PC-3 (cell line): ENCODE measurements around the gene FYN. TPM values are rescaled to one million over a fixed set of nuclear protein-coding genes. Genes with fewer than 3 reads are reported as not detected.

Source experiments
- ATAC-seq: fragments of 200-7000 bp; cut with Tn5 transposase; 2 replicates; pipeline ENCODE4 v1.9.1; 2020; ENCODE audit warnings: mild to moderate bottlenecking, moderate library complexity
- BruUV-seq: library from RNA; stranded (reverse); fragments of 400-500 nt; replicated peaks from 2 replicates; lab custom pipeline; 2021; lab: Mats Ljungman, UMichigan
- CTCF ChIA-PET: fragments of 300-600 bp; sonication (Branson Sonifier 250); formaldehyde crosslinking; loops from one replicate; lab custom pipeline; 2022; ENCODE audit warnings: antibody characterized with exemption; lab: Charles Lee
- POLR2A ChIA-PET: fragments of 300-600 bp; sonication (Branson Sonifier 250); formaldehyde crosslinking; loops from one replicate; lab custom pipeline; 2022; ENCODE audit warnings: antibody characterized with exemption; ENCODE audit not compliant: unreplicated experiment; lab: Charles Lee
- DNase-seq: peaks from one replicate; pipeline ENCODE4 v3.0.0-alpha.2; 2015
- H2AFZ ChIP-seq: fragments of 300-600 bp; sonication (generic); 2 replicates; pipeline ENCODE4 v1.6.0; 2016; ENCODE audit warnings: antibody characterized with exemption, low read length
- H3F3A ChIP-seq: fragments of 300-600 bp; sonication (generic); one replicate; pipeline ENCODE4 v1.6.0; 2017; ENCODE audit warnings: antibody characterized with exemption, low read length, control low read depth, mild to moderate bottlenecking; ENCODE audit not compliant: unreplicated experiment
- H3K27ac ChIP-seq: fragments of 300-600 bp; sonication (generic); 2 replicates; pipeline ENCODE4 v1.5.1; 2016; ENCODE audit warnings: mild to moderate bottlenecking, low read length
- H3K27me3 ChIP-seq: fragments of 300-600 bp; sonication (generic); 2 replicates; pipeline ENCODE4 v1.6.1; 2016; ENCODE audit warnings: low read length, mixed read lengths
- H3K36me3 ChIP-seq: fragments of 300-600 bp; sonication (generic); 2 replicates; pipeline ENCODE4 v1.6.1; 2016; ENCODE audit warnings: low read depth, mixed run types, low read length, mixed read lengths
- H3K4me1 ChIP-seq: fragments of 300-600 bp; sonication (generic); 2 replicates; pipeline ENCODE4 v1.5.1; 2016; ENCODE audit warnings: low read length; ENCODE audit not compliant: insufficient read depth
- H3K4me2 ChIP-seq: fragments of 300-600 bp; sonication (generic); 2 replicates; pipeline ENCODE4 v1.6.0; 2016; ENCODE audit warnings: low read length
- H3K4me3 ChIP-seq: fragments of 300-600 bp; sonication (generic); 2 replicates; pipeline ENCODE4 v1.5.1; 2016; ENCODE audit warnings: mild to moderate bottlenecking, low read length, mixed read lengths
- H3K79me2 ChIP-seq: fragments of 300-600 bp; sonication (generic); 2 replicates; pipeline ENCODE4 v1.6.1; 2017; ENCODE audit warnings: low read length, mixed read lengths
- H3K9ac ChIP-seq: fragments of 300-600 bp; sonication (generic); 2 replicates; pipeline ENCODE4 v1.6.0; 2016; ENCODE audit warnings: mild to moderate bottlenecking, low read length
- H3K9me2 ChIP-seq: fragments of 300-600 bp; sonication (generic); replicated peaks from 2 replicates; pipeline ENCODE4 v1.6.1; 2016; ENCODE audit warnings: mixed run types, low read length, mixed read lengths
- H3K9me3 ChIP-seq: fragments of 300-600 bp; sonication (generic); 2 replicates; pipeline ENCODE4 v1.6.1; 2016; ENCODE audit warnings: low read length, mixed read lengths
- H4K20me1 ChIP-seq: fragments of 300-600 bp; sonication (generic); 2 replicates; pipeline ENCODE4 v1.6.1; 2016; ENCODE audit warnings: low read length, mixed read lengths
- CTCF ChIP-seq: fragments of 300-600 bp; sonication (generic); conservative IDR thresholded peaks from 2 replicates; pipeline ENCODE4 v1.5.1; 2017; ENCODE audit warnings: antibody characterized with exemption, low read depth, mild to moderate bottlenecking, low read length
- EZH2 ChIP-seq: fragments of 300-600 bp; sonication (generic); IDR thresholded peaks from one replicate; pipeline ENCODE4 v1.6.1; 2017; ENCODE audit warnings: antibody characterized with exemption, mild to moderate bottlenecking, low read length; ENCODE audit not compliant: unreplicated experiment
- EZH2phosphoT487 ChIP-seq: fragments of 300-600 bp; sonication (generic); IDR thresholded peaks from 2 replicates; pipeline ENCODE4 v1.6.1; 2018; ENCODE audit warnings: mild to moderate bottlenecking, antibody characterized with exemption, low read length, borderline replicate concordance
- intact Hi-C: fragments of 100-400 bp; cut with micrococcal nuclease; formaldehyde crosslinking; loops from 2 replicates; pipeline ENCODE4 v1.9.0; 2023
- total RNA-seq: library from RNA; depleted of rRNA; stranded (reverse); fragments of >200 nt; gene quantifications from 2 replicates; pipeline ENCODE4 v1.2.3, GENCODE V29; 2014

FYN gene
- total RNA-seq, 1 experiment from 2014 or later = 27.6 TPM

- Histone ChIP-seq H3K9me3 (no peaks in the 10 kb centered on the region), H3K27me3 (no peaks in the 10 kb centered on the region), H3K4me2 (no peak overlapping the region), H3K27ac (no peak overlapping the region), H2AFZ (no peak overlapping the region), H3K9me2 (no peaks in the 10 kb centered on the region), H3K9ac (no peak overlapping the region), H4K20me1 (no peaks in the 10 kb centered on the region), H3K4me1 (no peaks in the 10 kb centered on the region), H3K36me3 (no peaks in the 10 kb centered on the region), H3K79me2 (no peaks in the 10 kb centered on the region), H3K4me3 (no peak overlapping the region), H3F3A (no peaks in the 10 kb centered on the region)
- no TSS peak for BruUV-seq
- ChIA-PET POLR2A (no interaction called here), CTCF (no interaction called here)
- ATAC-seq (no peak), DNase-seq (no peak)
- intact Hi-C loops = no loop called here
- TF ChIP-seq EZH2 (no peak), EZH2phosphoT487 (no peak), CTCF (no peak)
Measured at GRCh38 chr6:111628142-111628850, 245.0 kb downstream of the FYN start.

GRCh38 chr6:111626441-111626840, 246.8 kb downstream of the FYN start:
- intact Hi-C loops = no loop called here
- TF ChIP-seq EZH2 = no peak
- TF ChIP-seq EZH2phosphoT487 = no peak
- TF ChIP-seq CTCF = no peak
- no peak overlapping the region for H2AFZ ChIP-seq
- H3K9me2 ChIP-seq = no peaks in the 10 kb centered on the region
- H3K4me1 ChIP-seq = no peaks in the 10 kb centered on the region
- no peaks in the 10 kb centered on the region for H3K36me3 ChIP-seq
- CTCF ChIA-PET = no interaction called here
- no peak overlapping the region for H3K9ac ChIP-seq
- no peak overlapping the region for H3K4me3 ChIP-seq
- ATAC-seq = no peak
- H4K20me1 ChIP-seq = no peaks in the 10 kb centered on the region
- no peak overlapping the region for H3K4me2 ChIP-seq
- H3F3A ChIP-seq = no peaks in the 10 kb centered on the region
- H3K9me3 ChIP-seq = no peaks in the 10 kb centered on the region
- no peaks in the 10 kb centered on the region for H3K79me2 ChIP-seq
- POLR2A ChIA-PET = no interaction called here
- H3K27me3 ChIP-seq = no peaks in the 10 kb centered on the region
- no peak for DNase-seq
- no peak overlapping the region for H3K27ac ChIP-seq
- no TSS peak for BruUV-seq
